OCI-LY1 (cell line): Measurements from ENCODE around the gene SELENOO.

ENCODE experiments used
- H2AFZ ChIP-seq: fragments of 200-600 bp; sonication (generic), shearing (Covaris generic); 2 replicates; pipeline ENCODE4 v1.6.0; 2014; ENCODE audit warnings: antibody characterized with exemption, mild to moderate bottlenecking, low read length
- H3F3A ChIP-seq: fragments of 200-600 bp; sonication (generic), shearing (Covaris generic); 2 replicates; pipeline ENCODE4 v1.6.0; 2014; ENCODE audit warnings: mild to moderate bottlenecking, antibody characterized with exemption, low read length, moderate library complexity; ENCODE audit not compliant: insufficient read depth
- H3K27ac ChIP-seq: fragments of 200-600 bp; sonication (generic); 2 replicates; pipeline ENCODE4 v1.5.1; 2014; ENCODE audit warnings: low read length, mixed run types, mild to moderate bottlenecking, low read depth; ENCODE audit not compliant: poor library complexity, severe bottlenecking
- H3K27me3 ChIP-seq: fragments of 200-600 bp; sonication (generic); 2 replicates; pipeline ENCODE4 v1.6.0; 2014; ENCODE audit warnings: antibody characterized with exemption, mild to moderate bottlenecking, low read length, moderate library complexity; ENCODE audit not compliant: insufficient read depth
- H3K36me3 ChIP-seq: fragments of 200-600 bp; sonication (generic); 2 replicates; pipeline ENCODE4 v1.6.1; 2014; ENCODE audit warnings: mild to moderate bottlenecking, antibody characterized with exemption, low read length, moderate library complexity, mixed read lengths; ENCODE audit not compliant: insufficient read depth
- H3K4me1 ChIP-seq: fragments of 200-600 bp; sonication (generic); 2 replicates; pipeline ENCODE4 v1.5.1; 2014; ENCODE audit warnings: mild to moderate bottlenecking, low read length, moderate library complexity; ENCODE audit not compliant: insufficient read depth, severe bottlenecking
- H3K4me2 ChIP-seq: fragments of 200-600 bp; sonication (generic), shearing (Covaris generic); 2 replicates; pipeline ENCODE4 v1.6.1; 2014; ENCODE audit warnings: low read length
- H3K4me3 ChIP-seq: fragments of 200-600 bp; sonication (generic); 2 replicates; pipeline ENCODE4 v1.5.1; 2014; ENCODE audit warnings: low read length, low read depth, mild to moderate bottlenecking, mixed read lengths; ENCODE audit not compliant: poor library complexity, severe bottlenecking
- H3K79me2 ChIP-seq: fragments of 200-600 bp; shearing (Covaris generic); 2 replicates; pipeline ENCODE4 v1.6.1; 2016; ENCODE audit warnings: mixed run types, low read length, mixed read lengths; ENCODE audit not compliant: insufficient read depth
- H3K9ac ChIP-seq: fragments of 200-600 bp; sonication (generic), shearing (Covaris generic); 2 replicates; pipeline ENCODE4 v1.6.1; 2014; ENCODE audit warnings: mild to moderate bottlenecking, low read length, mixed read lengths
- H3K9me2 ChIP-seq: fragments of 200-600 bp; sonication (generic), shearing (Covaris generic); 2 replicates; pipeline ENCODE4 v1.6.1; 2014; ENCODE audit warnings: low read depth, mild to moderate bottlenecking, low read length, mixed read lengths
- H3K9me3 ChIP-seq: fragments of 200-600 bp; shearing (Covaris generic); 2 replicates; pipeline ENCODE4 v1.6.1; 2014; ENCODE audit warnings: low read length, mixed read lengths
- H4K20me1 ChIP-seq: fragments of 200-600 bp; sonication (generic), shearing (Covaris generic); 2 replicates; pipeline ENCODE4 v1.6.0; 2016; ENCODE audit warnings: mild to moderate bottlenecking, low read length; ENCODE audit not compliant: insufficient read depth
- EZH2 ChIP-seq: fragments of 200-600 bp; sonication (generic), shearing (Covaris generic); IDR thresholded peaks from 2 replicates; pipeline ENCODE4 v1.8.0; 2017; ENCODE audit warnings: borderline replicate concordance, mixed run types, mild to moderate bottlenecking, antibody characterized with exemption, low read length, moderate library complexity, mixed read lengths
- TF ChIP-seq, protein P1 (sequence below): fragments of 200-600 bp; sonication (generic), shearing (Covaris generic); IDR thresholded peaks from 2 replicates; pipeline ENCODE4 v1.5.1; 2017; ENCODE audit warnings: mild to moderate bottlenecking, antibody characterized with exemption, low read length, moderate library complexity, mixed read lengths

SELENOO gene

DNA sequence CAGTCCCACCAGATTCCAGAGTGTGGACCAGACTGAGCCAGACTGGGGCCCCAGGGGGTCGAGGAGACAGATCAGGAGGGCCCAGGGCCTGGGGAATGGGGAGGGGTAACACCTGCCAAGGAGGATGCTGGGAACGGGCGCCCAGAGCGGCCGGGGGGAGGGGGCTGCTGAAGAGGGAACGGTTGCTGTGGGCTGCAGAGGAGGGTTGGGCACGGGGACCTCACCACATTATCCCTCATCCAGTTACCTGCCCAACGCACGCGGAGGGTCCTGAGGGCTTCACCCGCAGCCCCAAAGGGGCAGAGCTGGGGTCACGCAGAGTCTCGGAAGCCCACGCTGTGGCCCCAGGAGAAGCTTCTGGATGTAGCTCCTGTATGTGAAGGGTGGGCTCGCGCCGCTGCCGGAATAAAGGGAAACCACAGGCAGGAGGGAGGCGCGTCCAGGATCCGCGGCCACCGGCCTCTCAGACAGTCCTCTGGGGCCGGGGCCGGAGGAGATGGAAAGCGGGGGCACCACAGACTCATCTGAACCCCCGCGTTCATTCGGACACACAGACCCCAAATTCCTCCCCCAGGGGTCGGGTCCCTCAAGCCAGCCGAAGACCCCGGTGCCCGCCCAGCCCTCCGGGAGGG, 866 bp upstream of the SELENOO start:
- Histone ChIP-seq H3K9me3 (no peaks in the 10 kb centered on the region), H3K36me3 (peaks cover 66% of the 10 kb centered on the region), H2AFZ (no peak overlapping the region), H3F3A (peaks cover 5% of the 10 kb centered on the region; the same call in 1 of the 2 replicates), H3K27ac (peak overlapping the region; percentile 82), H4K20me1 (no peaks in the 10 kb centered on the region), H3K27me3 (no peaks in the 10 kb centered on the region), H3K4me3 (peak overlapping the region; percentile 78), H3K4me1 (peaks cover 60% of the 10 kb centered on the region), H3K79me2 (peaks cover 25% of the 10 kb centered on the region), H3K4me2 (peak overlapping the region; percentile 91), H3K9me2 (no peaks in the 10 kb centered on the region), H3K9ac (peak overlapping the region; percentile 69)
- TF ChIP-seq EZH2 = no peak
- TF ChIP-seq, protein P1, sequence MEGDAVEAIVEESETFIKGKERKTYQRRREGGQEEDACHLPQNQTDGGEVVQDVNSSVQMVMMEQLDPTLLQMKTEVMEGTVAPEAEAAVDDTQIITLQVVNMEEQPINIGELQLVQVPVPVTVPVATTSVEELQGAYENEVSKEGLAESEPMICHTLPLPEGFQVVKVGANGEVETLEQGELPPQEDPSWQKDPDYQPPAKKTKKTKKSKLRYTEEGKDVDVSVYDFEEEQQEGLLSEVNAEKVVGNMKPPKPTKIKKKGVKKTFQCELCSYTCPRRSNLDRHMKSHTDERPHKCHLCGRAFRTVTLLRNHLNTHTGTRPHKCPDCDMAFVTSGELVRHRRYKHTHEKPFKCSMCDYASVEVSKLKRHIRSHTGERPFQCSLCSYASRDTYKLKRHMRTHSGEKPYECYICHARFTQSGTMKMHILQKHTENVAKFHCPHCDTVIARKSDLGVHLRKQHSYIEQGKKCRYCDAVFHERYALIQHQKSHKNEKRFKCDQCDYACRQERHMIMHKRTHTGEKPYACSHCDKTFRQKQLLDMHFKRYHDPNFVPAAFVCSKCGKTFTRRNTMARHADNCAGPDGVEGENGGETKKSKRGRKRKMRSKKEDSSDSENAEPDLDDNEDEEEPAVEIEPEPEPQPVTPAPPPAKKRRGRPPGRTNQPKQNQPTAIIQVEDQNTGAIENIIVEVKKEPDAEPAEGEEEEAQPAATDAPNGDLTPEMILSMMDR = no peak

- Histone ChIP-seq H3F3A (peaks cover 5% of the 10 kb centered on the region; the same call in 1 of the 2 replicates), H2AFZ (no peak overlapping the region), H3K79me2 (peaks cover 25% of the 10 kb centered on the region), H3K9me2 (no peaks in the 10 kb centered on the region), H3K27me3 (no peaks in the 10 kb centered on the region), H3K9ac (peak overlapping the region; percentile 79), H3K4me2 (peak overlapping the region; percentile 82), H3K36me3 (peaks cover 59% of the 10 kb centered on the region), H3K9me3 (no peaks in the 10 kb centered on the region), H4K20me1 (no peaks in the 10 kb centered on the region), H3K27ac (peak overlapping the region; percentile 73), H3K4me1 (peaks cover 53% of the 10 kb centered on the region), H3K4me3 (peak overlapping the region; percentile 78)
- no peak for TF ChIP-seq EZH2
- TF ChIP-seq, protein P1 = no peak
Measured at GRCh38 chr22:50201191-50202129, 649 bp downstream of the SELENOO start.

DNA sequence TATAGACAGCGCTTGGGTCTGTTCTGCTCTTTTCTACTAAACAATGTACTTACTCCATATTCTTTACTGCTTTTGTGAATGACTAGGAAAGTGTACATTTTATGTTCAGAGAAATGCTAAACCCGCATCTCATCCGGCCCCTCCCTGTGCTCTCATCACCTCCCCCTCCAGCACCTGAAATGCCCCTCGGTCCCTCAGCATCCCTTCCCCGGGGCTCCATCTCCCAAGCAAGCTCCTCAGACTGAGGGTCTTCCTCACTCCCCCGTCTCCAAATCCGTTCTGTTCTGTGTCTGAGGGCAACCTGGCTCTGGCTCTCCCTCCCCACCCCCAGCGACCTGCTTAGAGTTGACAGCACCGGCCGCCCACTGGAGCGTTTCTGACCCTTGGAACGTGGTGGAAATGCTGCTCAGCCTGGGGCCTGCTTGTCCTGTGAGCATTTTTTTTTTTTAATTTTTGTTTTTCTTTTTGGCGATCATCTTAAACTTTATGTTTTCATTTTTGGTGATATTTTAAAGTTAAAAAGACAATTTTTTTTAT, 1.4 kb downstream of the SELENOO start:
- Histone ChIP-seq H3K9me2 (no peaks in the 10 kb centered on the region), H3K9me3 (no peaks in the 10 kb centered on the region), H2AFZ (no peak overlapping the region), H4K20me1 (no peaks in the 10 kb centered on the region), H3F3A (peaks cover 5% of the 10 kb centered on the region; the same call in 1 of the 2 replicates), H3K4me3 (peak overlapping the region; percentile 78), H3K36me3 (peaks cover 61% of the 10 kb centered on the region), H3K9ac (peak overlapping the region; percentile 79), H3K27me3 (no peaks in the 10 kb centered on the region), H3K4me2 (peak overlapping the region; percentile 82), H3K4me1 (peaks cover 53% of the 10 kb centered on the region), H3K79me2 (peaks cover 25% of the 10 kb centered on the region), H3K27ac (peak overlapping the region; percentile 73)
- no peak for TF ChIP-seq EZH2
- TF ChIP-seq, protein P1 = no peak
